PC-9 (cell line): ENCODE results near the gene DOCK9. TPM values are rescaled to one million over a fixed set of nuclear protein-coding genes. Genes with fewer than 3 reads are reported as not detected.

Experiments
- BruUV-seq: library from RNA; stranded (reverse); fragments of 400-500 nt; replicated peaks from 2 replicates; lab custom pipeline; 2021; lab: Mats Ljungman, UMichigan
- CTCF ChIA-PET: fragments of 300-600 bp; sonication (Branson Sonifier 250); formaldehyde crosslinking; loops from one replicate; lab custom pipeline; 2022; ENCODE audit warnings: antibody characterized with exemption; lab: Charles Lee
- POLR2A ChIA-PET: fragments of 300-600 bp; sonication (Branson Sonifier 250); formaldehyde crosslinking; loops from one replicate; lab custom pipeline; 2022; ENCODE audit warnings: antibody characterized with exemption; ENCODE audit not compliant: unreplicated experiment; lab: Charles Lee
- DNase-seq, 2 experiments: peaks; one replicate each; pipeline versions ENCODE4 v3.0.0 to v3.0.0-alpha.2; 2015 to 2022; ENCODE audit warnings: mixed read lengths in 1 of 2
- H2AFZ ChIP-seq: fragments of 200-600 bp; sonication (generic); 2 replicates; pipeline ENCODE4 v1.8.1; 2017; ENCODE audit warnings: antibody characterized with exemption
- H3F3A ChIP-seq: fragments of 200-600 bp; sonication (generic); 2 replicates; pipeline ENCODE4 v1.8.1; 2017; ENCODE audit warnings: antibody characterized with exemption, mild to moderate bottlenecking, low read depth; ENCODE audit not compliant: insufficient read depth
- H3K27ac ChIP-seq: fragments of 200-600 bp; sonication (generic); 2 replicates; pipeline ENCODE4 v1.6.1; 2016; ENCODE audit warnings: mixed run types
- H3K27me3 ChIP-seq: fragments of 200-600 bp; sonication (generic); 2 replicates; pipeline ENCODE4 v1.6.1; 2016; ENCODE audit warnings: low read depth, mixed run types; ENCODE audit not compliant: insufficient read depth
- H3K36me3 ChIP-seq: fragments of 200-600 bp; sonication (generic); 2 replicates; pipeline ENCODE4 v1.6.1; 2016; ENCODE audit warnings: low read depth, mixed run types
- H3K4me1 ChIP-seq: fragments of 200-600 bp; sonication (generic); replicated peaks from 2 replicates; pipeline ENCODE4 v1.6.1; 2016; ENCODE audit warnings: mixed run types; ENCODE audit not compliant: insufficient read depth
- H3K4me2 ChIP-seq: fragments of 200-600 bp; sonication (generic); 2 replicates; pipeline ENCODE4 v1.6.1; 2017; ENCODE audit warnings: mixed run types
- H3K4me3 ChIP-seq: fragments of 200-600 bp; sonication (generic); 2 replicates; pipeline ENCODE4 v1.6.1; 2016; ENCODE audit warnings: mixed run types
- H3K79me2 ChIP-seq: fragments of 200-600 bp; sonication (generic); 2 replicates; pipeline ENCODE4 v1.6.1; 2017; ENCODE audit warnings: low read depth, mixed run types
- H3K9me2 ChIP-seq: fragments of 200-600 bp; sonication (generic); 2 replicates; pipeline ENCODE4 v1.8.1; 2017; ENCODE audit warnings: mild to moderate bottlenecking; ENCODE audit not compliant: insufficient read depth
- H3K9me3 ChIP-seq: fragments of 200-600 bp; sonication (generic); 2 replicates; pipeline ENCODE4 v1.8.1; 2016; ENCODE audit warnings: low read depth; ENCODE audit not compliant: insufficient read depth
- H4K20me1 ChIP-seq: fragments of 200-600 bp; sonication (generic); 2 replicates; pipeline ENCODE4 v1.8.1; 2017; ENCODE audit not compliant: insufficient read depth
- EZH2 ChIP-seq: fragments of 200-600 bp; sonication (generic); IDR thresholded peaks from 2 replicates; pipeline ENCODE4 v1.8.0; 2017; ENCODE audit warnings: antibody characterized with exemption, low read depth
- intact Hi-C: fragments of 100-400 bp; cut with micrococcal nuclease; formaldehyde crosslinking; loops from one replicate; pipeline ENCODE4 v1.10.0; 2022; ENCODE audit not compliant: unreplicated experiment
- total RNA-seq: library from RNA; stranded (reverse); gene quantifications from 2 replicates; pipeline ENCODE4 v1.2.3, GENCODE V29; 2021
- TF ChIP-seq, protein P1 (sequence below): fragments of 200-600 bp; sonication (generic); conservative IDR thresholded peaks from 2 replicates; pipeline ENCODE4 v1.6.1; 2017; ENCODE audit warnings: mixed run types, antibody characterized with exemption, mild to moderate bottlenecking, moderate library complexity

The DOCK9 gene
- total RNA-seq, 1 experiment from 2014 or later, result 69.5 TPM

DNA sequence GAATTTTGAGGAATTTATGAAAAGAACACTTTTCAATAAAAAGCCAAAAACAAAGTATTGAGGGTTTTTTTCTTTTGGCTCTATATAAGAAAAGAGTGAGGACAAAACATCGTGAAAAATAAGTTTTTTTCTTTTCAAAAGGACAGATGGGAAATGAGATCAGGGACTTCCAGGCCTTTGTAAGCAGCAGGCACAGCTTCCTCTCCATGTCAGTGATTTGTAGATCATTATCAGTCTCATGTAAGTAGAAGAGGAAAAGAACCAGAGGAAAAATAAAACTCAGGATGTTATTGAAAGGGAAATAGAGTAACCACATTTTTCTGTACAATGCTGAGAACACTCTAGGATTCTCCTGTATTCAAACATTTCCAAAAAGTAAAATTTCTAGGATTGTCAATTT is 29.9 kb downstream of the DOCK9 start:
- TF ChIP-seq, protein P1, sequence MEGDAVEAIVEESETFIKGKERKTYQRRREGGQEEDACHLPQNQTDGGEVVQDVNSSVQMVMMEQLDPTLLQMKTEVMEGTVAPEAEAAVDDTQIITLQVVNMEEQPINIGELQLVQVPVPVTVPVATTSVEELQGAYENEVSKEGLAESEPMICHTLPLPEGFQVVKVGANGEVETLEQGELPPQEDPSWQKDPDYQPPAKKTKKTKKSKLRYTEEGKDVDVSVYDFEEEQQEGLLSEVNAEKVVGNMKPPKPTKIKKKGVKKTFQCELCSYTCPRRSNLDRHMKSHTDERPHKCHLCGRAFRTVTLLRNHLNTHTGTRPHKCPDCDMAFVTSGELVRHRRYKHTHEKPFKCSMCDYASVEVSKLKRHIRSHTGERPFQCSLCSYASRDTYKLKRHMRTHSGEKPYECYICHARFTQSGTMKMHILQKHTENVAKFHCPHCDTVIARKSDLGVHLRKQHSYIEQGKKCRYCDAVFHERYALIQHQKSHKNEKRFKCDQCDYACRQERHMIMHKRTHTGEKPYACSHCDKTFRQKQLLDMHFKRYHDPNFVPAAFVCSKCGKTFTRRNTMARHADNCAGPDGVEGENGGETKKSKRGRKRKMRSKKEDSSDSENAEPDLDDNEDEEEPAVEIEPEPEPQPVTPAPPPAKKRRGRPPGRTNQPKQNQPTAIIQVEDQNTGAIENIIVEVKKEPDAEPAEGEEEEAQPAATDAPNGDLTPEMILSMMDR, result no peak
- TF ChIP-seq EZH2, result no peak
- no peaks in the 10 kb centered on the region for H3F3A ChIP-seq
- H3K79me2 ChIP-seq, result 0 out of 2 replicates have a peak, but pooled peaks cover 4% of the 10 kb centered on the region
- intact Hi-C loops, result no loop called here
- no peaks in the 10 kb centered on the region for H3K9me3 ChIP-seq
- no peaks in the 10 kb centered on the region for H3K36me3 ChIP-seq
- H3K9me2 ChIP-seq, result no peaks in the 10 kb centered on the region
- H3K27me3 ChIP-seq, result no peaks in the 10 kb centered on the region
- H3K4me3 ChIP-seq, result no peak overlapping the region
- H2AFZ ChIP-seq, result no peak overlapping the region
- DNase-seq, result no peak
- H3K4me2 ChIP-seq, result no peak overlapping the region
- no peak overlapping the region for H3K27ac ChIP-seq
- BruUV-seq, result no TSS peak
- H3K4me1 ChIP-seq, result no peaks in the 10 kb centered on the region
- no peaks in the 10 kb centered on the region for H4K20me1 ChIP-seq
- CTCF ChIA-PET, result no interaction called here
- POLR2A ChIA-PET, result no interaction called here

DNA sequence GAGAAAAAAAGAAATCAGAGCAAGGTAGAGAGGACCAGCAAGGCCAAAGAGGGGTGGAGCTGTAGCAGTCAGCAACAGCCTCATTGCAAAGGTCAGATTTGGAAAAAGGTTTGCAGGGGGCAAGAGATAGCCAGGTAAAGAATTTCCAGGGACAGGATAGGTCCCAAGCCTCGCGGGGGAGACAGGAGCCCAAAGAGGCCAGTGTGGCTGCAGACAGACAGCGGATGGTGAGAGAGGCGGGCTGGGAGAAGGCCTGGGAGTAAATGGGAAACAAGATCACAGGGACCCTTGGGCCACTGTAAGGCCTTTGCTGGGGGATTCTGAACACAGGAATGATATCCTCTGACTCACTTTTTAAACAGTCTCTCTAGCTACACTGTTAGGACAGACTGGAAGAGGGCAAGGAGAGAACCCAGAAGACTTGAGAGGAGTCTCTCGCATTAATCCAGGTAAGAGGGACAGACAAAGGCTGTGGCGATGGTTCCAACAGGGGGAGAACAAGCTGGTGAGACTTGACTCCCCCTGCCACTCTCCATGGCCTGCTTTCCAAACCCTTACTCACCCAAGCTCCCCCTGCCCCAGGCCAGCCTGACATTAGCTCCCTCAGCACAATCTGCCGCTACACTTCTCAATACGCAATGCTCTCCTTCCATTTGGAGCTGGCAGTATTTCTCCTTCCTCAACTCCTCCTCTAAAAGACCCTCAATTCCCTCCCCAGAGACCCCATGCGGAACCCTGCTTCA is 31.8 kb downstream of the DOCK9 start:
- no peak for DNase-seq
- no TSS peak for BruUV-seq
- Histone ChIP-seq H3K9me2 (no peaks in the 10 kb centered on the region), H2AFZ (no peak overlapping the region), H3K4me1 (no peaks in the 10 kb centered on the region), H4K20me1 (no peaks in the 10 kb centered on the region), H3K4me3 (no peak overlapping the region), H3K9me3 (no peaks in the 10 kb centered on the region), H3K79me2 (peaks cover 8% of the 10 kb centered on the region; the same call in 1 of the 2 replicates), H3K27me3 (no peaks in the 10 kb centered on the region), H3K36me3 (no peaks in the 10 kb centered on the region), H3K4me2 (no peak overlapping the region), H3K27ac (no peak overlapping the region), H3F3A (no peaks in the 10 kb centered on the region)
- intact Hi-C loops, result no loop called here
- TF ChIP-seq, protein P1, result no peak
- TF ChIP-seq EZH2, result no peak
- CTCF ChIA-PET, result no interaction called here
- POLR2A ChIA-PET, result interaction anchor here (0.6 kb wide), 1 partner anchor 97 kb away, joined by 4 read pairs; no protein-coding TSS in a partner anchor

DNA sequence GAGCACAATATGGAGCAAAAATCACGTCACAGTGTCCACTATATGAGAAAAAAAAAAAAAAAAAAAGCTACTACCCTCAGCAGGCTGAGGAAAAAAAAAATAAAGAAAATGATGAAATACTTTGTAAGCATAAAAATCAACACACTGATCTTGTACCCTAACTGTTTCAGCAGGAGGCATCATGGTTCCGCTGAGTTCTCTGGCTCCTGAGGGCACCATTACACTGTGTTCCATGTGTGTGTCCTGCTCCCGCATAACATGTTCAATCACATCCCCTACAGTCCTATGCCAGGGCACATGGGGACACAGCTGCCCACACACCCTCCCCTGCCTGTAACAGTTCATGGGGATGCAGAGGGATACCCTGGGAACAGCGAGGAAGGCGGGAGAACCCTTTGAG is 33.5 kb downstream of the DOCK9 start:
- H3K79me2 ChIP-seq, result peaks cover 5% of the 10 kb centered on the region; the same call in 1 of the 2 replicates
- no peaks in the 10 kb centered on the region for H3K9me2 ChIP-seq
- intact Hi-C loops, result no loop called here
- BruUV-seq, result no TSS peak
- no peak overlapping the region for H3K4me2 ChIP-seq
- no peaks in the 10 kb centered on the region for H3K36me3 ChIP-seq
- H3F3A ChIP-seq, result no peaks in the 10 kb centered on the region
- H2AFZ ChIP-seq, result no peak overlapping the region
- no peaks in the 10 kb centered on the region for H3K27me3 ChIP-seq
- no peaks in the 10 kb centered on the region for H4K20me1 ChIP-seq
- no peaks in the 10 kb centered on the region for H3K4me1 ChIP-seq
- H3K9me3 ChIP-seq, result no peaks in the 10 kb centered on the region
- POLR2A ChIA-PET, result interaction anchor here (0.6 kb wide), 1 partner anchor 32 kb away, joined by 5 read pairs; no protein-coding TSS in a partner anchor
- CTCF ChIA-PET, result no interaction called here
- TF ChIP-seq, protein P1, result no peak
- no peak for TF ChIP-seq EZH2
- DNase-seq, result no peak
- no peak overlapping the region for H3K27ac ChIP-seq
- H3K4me3 ChIP-seq, result no peak overlapping the region
